ENCODE data around the gene WAC. TPM values are rescaled to one million over a fixed set of nuclear protein-coding genes. Genes with fewer than 3 reads are reported as not detected.

Gene WAC
- polyA plus RNA-seq, 1 donor from 2014 or later = 63.9 TPM

DNA sequence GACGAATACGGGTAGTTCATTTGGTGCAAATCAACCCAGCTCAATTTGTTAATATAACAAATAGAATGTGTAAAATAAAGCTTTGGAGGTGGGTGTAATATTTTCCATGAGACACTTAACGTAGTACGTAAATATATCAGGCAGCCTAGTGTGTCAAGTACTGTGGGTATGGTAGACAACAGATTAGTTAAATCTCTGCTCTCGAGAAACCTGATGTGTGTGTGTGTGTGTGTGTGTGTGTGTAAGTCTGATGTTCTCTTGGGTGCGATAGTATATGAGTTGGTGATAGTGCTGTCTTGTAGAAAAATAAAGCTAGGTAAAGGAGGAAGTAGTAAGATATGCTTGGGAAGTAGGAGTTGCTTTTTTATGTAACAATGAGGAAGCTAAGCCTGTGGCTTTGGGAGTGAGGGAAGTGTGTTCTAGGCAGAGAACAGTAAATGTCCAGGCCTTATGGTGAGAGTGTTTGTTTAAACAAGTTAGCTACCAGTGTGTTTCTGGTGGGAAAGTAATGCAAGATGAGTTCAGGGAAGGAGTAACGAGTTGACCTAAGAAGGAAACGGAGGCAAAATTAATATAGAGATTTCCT, 26.1 kb downstream of the WAC start:
- Histone ChIP-seq H3K9me3 (ENCODE audit: low read length) (no peaks in the 10 kb centered on the region), H3K4me3 (ENCODE audit: low read length) (no peak overlapping the region), H3K9ac (ENCODE audit: low read length) (no peak overlapping the region), H3K27ac (ENCODE audit: low read length) (no peak overlapping the region), H3K79me2 (replicated peaks; ENCODE audit: insufficient read depth, low read length) (peaks cover 87% of the 10 kb centered on the region), H4K20me1 (ENCODE audit: insufficient read depth) (peaks cover 3% of the 10 kb centered on the region), H3K27me3 (ENCODE audit: insufficient read depth, low read depth, low read length) (no peaks in the 10 kb centered on the region), H3K9me2 (ENCODE audit: insufficient read depth, low read length) (no peaks in the 10 kb centered on the region), H3K36me3 (ENCODE audit: insufficient read depth, low read length) (peaks cover 10% of the 10 kb centered on the region), H3F3A (ENCODE audit: insufficient read depth, low read length, poor library complexity, severe bottlenecking) (no peaks in the 10 kb centered on the region), H3K4me2 (ENCODE audit: low read length) (no peak overlapping the region), H2AFZ (ENCODE audit: low read depth, low read length) (no peak overlapping the region)
- TF ChIP-seq, protein P1, sequence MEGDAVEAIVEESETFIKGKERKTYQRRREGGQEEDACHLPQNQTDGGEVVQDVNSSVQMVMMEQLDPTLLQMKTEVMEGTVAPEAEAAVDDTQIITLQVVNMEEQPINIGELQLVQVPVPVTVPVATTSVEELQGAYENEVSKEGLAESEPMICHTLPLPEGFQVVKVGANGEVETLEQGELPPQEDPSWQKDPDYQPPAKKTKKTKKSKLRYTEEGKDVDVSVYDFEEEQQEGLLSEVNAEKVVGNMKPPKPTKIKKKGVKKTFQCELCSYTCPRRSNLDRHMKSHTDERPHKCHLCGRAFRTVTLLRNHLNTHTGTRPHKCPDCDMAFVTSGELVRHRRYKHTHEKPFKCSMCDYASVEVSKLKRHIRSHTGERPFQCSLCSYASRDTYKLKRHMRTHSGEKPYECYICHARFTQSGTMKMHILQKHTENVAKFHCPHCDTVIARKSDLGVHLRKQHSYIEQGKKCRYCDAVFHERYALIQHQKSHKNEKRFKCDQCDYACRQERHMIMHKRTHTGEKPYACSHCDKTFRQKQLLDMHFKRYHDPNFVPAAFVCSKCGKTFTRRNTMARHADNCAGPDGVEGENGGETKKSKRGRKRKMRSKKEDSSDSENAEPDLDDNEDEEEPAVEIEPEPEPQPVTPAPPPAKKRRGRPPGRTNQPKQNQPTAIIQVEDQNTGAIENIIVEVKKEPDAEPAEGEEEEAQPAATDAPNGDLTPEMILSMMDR (IDR thresholded peaks at IDR 0.05; ENCODE audit: poor library complexity, severe bottlenecking) = no peak
- TF ChIP-seq MXI1 (conservative IDR thresholded peaks at IDR 0.05; ENCODE audit: poor library complexity, severe bottlenecking) (no peak), RAD21 (conservative IDR thresholded peaks at IDR 0.05) (no peak), SMC3 (conservative IDR thresholded peaks at IDR 0.05; ENCODE audit: poor library complexity) (no peak), EP300 (conservative IDR thresholded peaks at IDR 0.05; ENCODE audit: poor library complexity, severe bottlenecking) (no peak), EZH2 (IDR thresholded peaks at IDR 0.05; ENCODE audit: borderline replicate concordance, insufficient read depth, low read length, poor library complexity, severe bottlenecking) (no peak), TAF1 (IDR thresholded peaks at IDR 0.05; ENCODE audit: low read depth) (no peak), POLR2AphosphoS5 (IDR thresholded peaks at IDR 0.05) (no peak)
- TF ChIP-seq, protein P2, sequence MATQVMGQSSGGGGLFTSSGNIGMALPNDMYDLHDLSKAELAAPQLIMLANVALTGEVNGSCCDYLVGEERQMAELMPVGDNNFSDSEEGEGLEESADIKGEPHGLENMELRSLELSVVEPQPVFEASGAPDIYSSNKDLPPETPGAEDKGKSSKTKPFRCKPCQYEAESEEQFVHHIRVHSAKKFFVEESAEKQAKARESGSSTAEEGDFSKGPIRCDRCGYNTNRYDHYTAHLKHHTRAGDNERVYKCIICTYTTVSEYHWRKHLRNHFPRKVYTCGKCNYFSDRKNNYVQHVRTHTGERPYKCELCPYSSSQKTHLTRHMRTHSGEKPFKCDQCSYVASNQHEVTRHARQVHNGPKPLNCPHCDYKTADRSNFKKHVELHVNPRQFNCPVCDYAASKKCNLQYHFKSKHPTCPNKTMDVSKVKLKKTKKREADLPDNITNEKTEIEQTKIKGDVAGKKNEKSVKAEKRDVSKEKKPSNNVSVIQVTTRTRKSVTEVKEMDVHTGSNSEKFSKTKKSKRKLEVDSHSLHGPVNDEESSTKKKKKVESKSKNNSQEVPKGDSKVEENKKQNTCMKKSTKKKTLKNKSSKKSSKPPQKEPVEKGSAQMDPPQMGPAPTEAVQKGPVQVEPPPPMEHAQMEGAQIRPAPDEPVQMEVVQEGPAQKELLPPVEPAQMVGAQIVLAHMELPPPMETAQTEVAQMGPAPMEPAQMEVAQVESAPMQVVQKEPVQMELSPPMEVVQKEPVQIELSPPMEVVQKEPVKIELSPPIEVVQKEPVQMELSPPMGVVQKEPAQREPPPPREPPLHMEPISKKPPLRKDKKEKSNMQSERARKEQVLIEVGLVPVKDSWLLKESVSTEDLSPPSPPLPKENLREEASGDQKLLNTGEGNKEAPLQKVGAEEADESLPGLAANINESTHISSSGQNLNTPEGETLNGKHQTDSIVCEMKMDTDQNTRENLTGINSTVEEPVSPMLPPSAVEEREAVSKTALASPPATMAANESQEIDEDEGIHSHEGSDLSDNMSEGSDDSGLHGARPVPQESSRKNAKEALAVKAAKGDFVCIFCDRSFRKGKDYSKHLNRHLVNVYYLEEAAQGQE (IDR thresholded peaks at IDR 0.05; ENCODE audit: borderline replicate concordance) = no peak

DNA sequence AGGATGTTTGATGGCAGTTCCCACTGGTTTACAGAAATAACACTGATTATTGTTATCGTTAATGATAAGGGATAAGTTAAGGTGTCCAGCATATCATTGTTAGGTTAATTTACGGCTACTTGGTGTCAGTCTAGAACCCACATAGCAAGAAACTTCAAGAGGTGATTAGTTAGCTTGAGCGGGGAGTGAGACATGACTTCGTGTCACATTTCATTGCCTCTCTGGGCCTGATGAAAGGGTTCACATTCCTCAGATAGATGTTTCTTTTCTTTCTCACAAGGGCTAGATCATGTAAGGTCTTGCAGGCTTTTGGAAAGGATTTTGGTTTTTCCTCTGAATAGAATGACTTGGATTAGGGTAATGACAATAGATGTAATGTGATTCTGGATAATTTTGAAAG, 26.7 kb downstream of the WAC start:
- no peaks in the 10 kb centered on the region for H3K9me3 ChIP-seq (ENCODE audit: low read length)
- peaks cover 3% of the 10 kb centered on the region for H4K20me1 ChIP-seq (ENCODE audit: insufficient read depth)
- H3K27ac ChIP-seq (ENCODE audit: low read length) = no peak overlapping the region
- H3K27me3 ChIP-seq (ENCODE audit: insufficient read depth, low read depth, low read length) = no peaks in the 10 kb centered on the region
- no peaks in the 10 kb centered on the region for H3F3A ChIP-seq (ENCODE audit: insufficient read depth, low read length, poor library complexity, severe bottlenecking)
- peaks cover 6% of the 10 kb centered on the region for H3K36me3 ChIP-seq (ENCODE audit: insufficient read depth, low read length)
- H3K9me2 ChIP-seq (ENCODE audit: insufficient read depth, low read length) = no peaks in the 10 kb centered on the region
- H3K79me2 ChIP-seq (replicated peaks; ENCODE audit: insufficient read depth, low read length) = peaks cover 86% of the 10 kb centered on the region
- no peak for TF ChIP-seq EZH2 (IDR thresholded peaks at IDR 0.05; ENCODE audit: borderline replicate concordance, insufficient read depth, low read length, poor library complexity, severe bottlenecking)
- TF ChIP-seq, protein P2 (IDR thresholded peaks at IDR 0.05; ENCODE audit: borderline replicate concordance) = no peak
- TF ChIP-seq SMC3 (conservative IDR thresholded peaks at IDR 0.05; ENCODE audit: poor library complexity) = no peak
- no peak for TF ChIP-seq POLR2AphosphoS5 (IDR thresholded peaks at IDR 0.05)
- TF ChIP-seq, protein P1 (IDR thresholded peaks at IDR 0.05; ENCODE audit: poor library complexity, severe bottlenecking) = no peak
- TF ChIP-seq EP300 (conservative IDR thresholded peaks at IDR 0.05; ENCODE audit: poor library complexity, severe bottlenecking) = no peak
- no peak for TF ChIP-seq RAD21 (conservative IDR thresholded peaks at IDR 0.05)
- TF ChIP-seq TAF1 (IDR thresholded peaks at IDR 0.05; ENCODE audit: low read depth) = no peak
- TF ChIP-seq MXI1 (conservative IDR thresholded peaks at IDR 0.05; ENCODE audit: poor library complexity, severe bottlenecking) = no peak
- H3K4me2 ChIP-seq (ENCODE audit: low read length) = no peak overlapping the region
- no peak overlapping the region for H3K9ac ChIP-seq (ENCODE audit: low read length)
- H3K4me3 ChIP-seq (ENCODE audit: low read length) = no peak overlapping the region
- H2AFZ ChIP-seq (ENCODE audit: low read depth, low read length) = no peak overlapping the region
